UCSD-AML1 (cell line): Measurements from ENCODE around the gene KSR1.
"Not testable (repeated sequence)": the region's sequence is repeated elsewhere in the genome, so short reads cannot be mapped to it uniquely, and the experiment has no call there.

Experiments
- DNase-seq: peaks from one replicate; lab custom pipeline; 2025; ENCODE audit not compliant: unreplicated experiment; lab: John Stamatoyannopoulos, UW

The KSR1 gene

DNA sequence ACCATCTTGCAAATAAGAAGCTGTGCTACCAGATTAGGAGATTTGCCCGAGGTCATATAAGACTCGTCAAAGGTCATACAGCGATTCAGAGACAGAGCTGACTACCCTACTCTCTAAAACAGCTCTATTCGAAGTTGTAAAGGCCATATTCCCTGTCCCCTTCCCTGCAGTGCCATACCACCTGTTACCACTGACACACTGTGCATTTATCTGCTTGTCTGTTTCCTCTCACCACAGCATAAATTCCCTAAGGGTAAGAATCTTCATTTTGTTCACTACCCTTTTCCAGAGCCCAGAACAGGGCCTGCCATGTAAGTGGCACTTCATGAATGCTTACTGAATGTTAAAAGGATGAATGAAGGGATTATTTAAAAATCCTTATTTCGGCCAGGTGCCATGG, 3.4 kb upstream of the KSR1 start:
- no peak for DNase-seq

DNA sequence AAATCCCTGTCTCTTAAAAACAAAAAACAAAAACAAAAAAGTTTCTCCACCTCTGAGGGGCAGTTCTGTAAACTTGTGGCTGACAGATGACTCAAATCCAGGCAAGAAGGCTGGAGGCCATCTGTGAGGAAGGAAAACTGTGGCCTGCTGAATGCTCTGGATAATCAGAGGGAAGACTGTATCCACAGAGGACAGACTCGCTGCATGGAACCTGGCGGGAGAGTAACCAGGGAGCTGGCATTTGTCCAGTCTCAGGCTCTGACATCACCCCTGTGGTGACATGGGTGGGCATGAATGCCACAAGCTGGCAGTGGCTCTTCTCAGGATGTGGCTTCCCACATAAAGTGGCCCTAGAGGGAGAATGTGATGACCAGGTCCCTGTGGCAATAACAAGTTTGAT, 2.8 kb upstream of the KSR1 start:
- DNase-seq: peak; percentile 34

DNA sequence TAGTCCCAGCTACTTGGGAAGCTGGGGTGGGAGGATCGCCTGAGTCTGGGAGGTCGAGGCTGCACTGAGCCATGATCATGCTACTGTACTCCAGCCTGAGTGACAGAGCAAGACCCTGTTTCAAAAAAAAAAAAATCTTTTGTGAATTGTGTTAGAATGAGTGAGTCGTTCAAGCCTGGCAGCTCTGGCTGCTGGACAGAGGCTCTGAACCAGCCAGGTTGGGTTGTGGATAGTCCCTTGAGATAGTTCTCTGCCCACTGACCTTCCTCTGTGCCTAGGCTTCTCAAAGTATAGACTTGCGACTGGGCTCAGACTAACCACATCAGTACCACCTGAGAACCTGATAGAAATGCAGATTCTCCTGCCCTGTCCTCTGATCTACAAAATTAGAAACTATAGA, 2.2 kb upstream of the KSR1 start:
- DNase-seq: no peak

DNA sequence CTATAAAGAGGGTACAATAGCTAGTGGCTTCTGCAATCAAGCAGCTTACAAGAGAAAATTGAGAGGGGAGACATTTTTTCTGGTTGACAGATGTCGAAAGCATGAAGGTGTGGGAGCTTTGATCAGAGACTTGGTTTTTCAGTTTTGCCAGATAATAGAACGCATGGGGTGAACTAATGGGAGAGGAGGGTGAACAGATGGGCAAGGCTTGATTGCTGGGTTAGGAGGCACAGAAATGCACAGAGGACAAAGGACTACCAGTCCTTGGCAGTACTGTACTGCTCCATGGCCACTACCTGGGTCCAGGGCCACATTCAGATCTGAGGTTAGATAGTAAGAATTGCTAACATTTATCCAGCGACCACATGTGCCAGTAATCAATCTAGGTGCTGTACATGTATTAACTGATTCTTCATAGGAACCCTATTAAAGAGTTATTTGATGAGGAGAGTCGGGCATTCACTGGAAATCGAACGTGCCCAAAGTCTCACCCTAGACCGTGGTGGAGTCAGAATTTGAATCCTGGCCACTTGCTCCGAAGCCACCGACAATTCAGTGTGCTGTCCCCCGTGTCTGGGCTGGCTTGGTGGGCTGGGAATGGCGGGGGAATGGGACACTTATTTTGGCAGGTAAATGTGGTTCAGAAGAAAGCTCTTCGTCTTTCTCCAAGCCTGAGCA, 873 bp upstream of the KSR1 start:
- DNase-seq: no peak

DNA sequence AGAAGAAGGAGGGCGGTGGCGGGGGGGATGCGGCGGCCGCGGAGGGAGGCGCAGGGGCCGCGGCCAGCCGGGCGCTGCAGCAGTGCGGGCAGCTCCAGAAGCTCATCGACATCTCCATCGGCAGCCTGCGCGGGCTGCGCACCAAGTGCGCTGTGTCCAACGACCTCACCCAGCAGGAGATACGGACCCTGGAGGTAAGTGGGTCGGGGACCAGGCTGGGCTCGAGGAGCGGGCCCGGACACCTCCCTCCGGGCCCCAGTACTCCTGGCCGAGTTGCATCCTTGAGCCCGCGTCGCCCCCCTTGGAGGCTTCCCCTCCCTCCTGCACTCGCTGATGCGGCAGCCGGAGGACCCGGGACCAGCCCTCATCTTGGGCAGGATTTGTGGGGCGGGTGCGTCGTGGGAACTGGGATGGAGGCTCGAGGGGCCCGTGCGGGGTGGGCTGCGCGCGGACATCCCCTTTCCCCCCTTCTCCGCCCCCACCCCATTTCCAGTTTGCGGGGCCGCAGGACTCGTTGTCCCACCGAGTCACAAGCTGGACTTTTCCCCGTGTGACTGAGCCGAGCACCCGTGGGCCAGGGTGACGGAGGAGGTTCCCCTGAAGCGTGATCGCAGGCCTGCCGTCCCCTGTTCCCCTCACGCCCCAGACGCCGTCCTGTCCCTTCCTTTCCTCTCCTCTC, 572 bp downstream of the KSR1 start:
- no peak for DNase-seq

DNA sequence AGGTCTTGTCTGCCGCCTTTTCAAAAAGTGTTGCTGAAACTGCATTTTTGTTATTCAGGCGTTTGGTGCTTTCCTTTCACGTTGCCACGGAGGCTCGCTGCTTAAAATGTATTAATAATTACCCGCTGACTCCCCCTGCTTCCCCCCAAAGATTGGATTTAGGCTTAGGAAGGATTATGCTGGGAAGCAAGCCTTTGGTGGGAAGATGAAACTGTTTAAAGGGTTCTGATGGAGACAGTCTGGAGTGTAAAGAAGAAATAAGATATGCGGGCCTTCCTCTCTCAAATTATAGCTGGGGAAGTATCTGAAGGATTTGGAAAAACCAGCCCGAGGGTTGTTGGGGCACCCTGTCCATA, 1.1 kb downstream of the KSR1 start:
- DNase-seq: no peak

DNA sequence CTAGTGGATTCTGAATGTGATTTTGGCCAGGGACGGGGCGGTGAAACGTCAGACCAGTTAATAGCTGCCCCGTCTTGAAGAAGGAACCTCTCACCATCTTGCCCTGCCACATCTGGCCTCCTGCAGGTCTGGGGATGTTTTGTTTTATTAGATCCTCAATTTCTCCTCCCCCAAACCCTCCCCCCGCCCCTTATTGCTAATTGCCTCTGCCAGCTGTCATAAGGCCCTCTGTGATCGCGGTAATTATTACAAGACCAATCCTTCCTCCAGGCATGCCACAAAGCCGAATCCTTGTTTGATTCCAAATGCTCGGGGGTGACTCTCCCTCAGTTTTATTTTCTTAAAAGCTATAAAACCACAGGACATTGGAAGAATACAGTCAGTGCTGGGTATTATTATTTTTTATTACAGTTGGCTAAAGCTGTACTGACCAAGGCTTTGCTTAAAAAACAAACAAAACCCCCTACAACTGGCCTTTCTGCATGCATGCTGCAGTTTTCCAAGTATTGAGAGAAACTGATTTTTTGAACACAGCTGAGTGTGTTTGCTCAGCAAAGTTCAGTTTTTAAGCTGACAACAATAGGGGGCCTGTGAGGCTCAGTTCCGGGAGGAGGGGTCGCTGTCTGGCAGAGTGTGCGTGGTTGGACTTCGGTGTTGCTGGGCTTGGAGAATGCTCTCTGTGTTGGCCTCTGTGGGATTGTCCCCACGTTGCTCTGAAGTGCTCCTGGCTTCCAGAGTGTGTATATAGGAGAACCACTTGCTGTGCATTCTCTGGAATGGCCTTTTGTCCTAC, 1.7 kb downstream of the KSR1 start:
- peak; percentile 56 for DNase-seq

DNA sequence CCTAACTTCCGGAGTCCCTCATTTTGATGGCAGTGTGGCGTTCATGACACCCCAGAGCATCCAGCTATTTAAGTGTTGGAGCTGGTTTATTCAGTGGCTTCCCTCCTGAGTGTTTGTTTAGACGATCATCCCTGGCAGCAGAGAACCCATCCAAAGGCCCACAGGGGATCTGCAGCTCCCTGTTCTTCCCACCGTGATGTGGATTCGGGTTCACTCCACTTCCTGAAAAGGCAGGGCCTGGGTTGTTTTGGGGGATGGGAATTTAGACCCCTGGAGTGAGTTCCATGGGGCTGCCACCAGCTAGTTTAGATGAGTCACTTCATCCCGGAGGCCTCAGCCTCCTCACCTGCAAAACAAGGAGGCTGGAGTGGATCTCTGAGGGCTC, 2.3 kb downstream of the KSR1 start:
- DNase-seq: no peak

DNA sequence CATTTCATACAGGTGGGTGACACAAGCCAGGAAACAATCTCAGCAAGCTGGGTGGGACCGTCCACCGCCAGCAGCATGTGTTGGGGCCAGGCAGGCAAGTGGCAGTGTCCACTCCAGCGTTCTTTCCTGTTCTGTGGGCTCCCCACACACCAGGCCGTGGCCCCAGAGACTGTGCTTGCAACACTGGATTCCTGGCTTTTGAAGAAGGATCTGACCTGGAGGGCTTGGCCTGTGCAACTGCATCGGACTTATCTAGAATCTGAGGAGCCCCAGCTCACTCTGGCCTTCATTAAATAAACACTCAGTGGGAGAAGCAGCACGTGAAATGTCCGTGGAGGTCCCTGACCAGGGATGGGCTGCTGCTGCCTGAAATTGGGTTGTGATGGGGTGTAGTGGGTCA, 3.2 kb downstream of the KSR1 start:
- DNase-seq: no peak

DNA sequence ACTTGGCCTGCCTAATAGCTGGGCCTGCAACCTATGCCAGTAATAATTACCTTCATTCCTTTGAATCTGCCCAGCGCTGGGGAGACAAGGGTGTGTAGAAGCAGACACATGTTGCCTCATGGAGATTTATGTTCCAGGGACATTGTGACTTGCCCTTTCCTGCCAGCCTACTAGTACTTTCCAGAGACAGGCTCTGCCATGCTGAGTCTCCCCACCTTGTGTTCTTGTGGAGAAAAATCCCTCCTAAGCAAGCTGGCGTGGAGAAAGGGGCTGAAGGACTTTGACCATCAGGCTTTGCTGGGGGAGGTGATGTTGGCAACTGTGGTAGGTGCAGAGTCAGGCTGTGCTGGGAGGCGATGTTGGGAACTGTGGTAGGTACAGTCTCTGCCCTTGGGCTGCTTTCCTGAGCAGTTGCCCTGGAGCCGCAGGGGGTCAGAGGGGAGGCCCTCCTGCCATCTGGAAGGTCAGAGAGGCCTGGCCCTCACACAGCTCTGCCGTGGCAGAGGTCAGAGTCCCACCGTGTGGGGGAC, 4.0 kb downstream of the KSR1 start:
- no peak for DNase-seq

DNA sequence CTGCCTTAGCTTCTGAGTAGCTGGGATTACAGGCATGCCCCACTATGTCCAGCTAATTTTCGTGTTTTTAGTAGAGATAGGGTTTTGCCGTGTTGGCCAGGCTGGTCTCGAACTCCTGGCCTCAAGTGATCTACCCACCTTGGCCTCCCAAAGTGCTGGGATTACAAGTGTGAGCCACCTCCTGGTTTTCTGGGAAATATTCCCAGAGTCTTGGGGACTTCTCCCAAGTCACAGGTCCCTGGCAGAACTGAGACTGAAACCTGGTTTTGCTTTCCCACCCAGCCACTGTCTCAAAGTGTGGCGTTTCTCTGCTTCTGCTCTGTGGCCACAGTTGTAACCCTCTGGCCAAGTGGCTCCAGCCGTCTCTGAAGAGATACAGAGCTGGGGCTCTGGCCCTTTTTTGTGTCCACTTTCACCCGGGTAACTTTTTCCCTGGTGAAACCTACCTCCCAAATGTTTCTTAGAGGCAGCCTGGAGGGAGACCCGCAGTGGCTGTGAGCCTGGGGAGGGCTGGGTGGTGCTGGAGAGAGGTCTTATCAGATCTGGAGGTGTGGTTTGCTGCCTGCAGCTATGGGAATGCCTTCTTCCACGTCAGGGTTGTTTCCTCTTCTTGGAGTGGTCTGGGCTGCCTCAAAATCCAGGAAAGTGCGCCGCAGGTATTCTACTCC, 5.1 kb downstream of the KSR1 start:
- peak; percentile 38 for DNase-seq

DNA sequence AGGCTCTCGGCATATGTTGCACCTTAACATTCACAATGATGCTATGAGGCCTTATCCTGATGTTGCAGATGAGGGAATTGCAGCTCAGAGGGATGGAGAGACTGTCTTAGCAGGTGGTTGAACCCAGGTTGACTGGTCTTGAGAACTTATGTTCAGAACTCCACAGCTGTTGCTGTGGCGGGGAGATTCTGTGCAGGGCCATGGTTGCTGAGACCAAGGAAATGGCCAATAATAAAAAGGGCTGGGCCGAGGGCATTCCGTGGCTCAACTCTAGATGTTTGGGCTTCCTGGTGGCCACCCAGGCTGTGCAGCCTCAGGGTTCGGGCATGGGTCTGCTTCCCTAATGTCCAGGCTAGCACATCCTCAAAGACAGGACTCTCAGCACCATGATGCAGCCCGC, 5.9 kb downstream of the KSR1 start:
- no peak for DNase-seq

DNA sequence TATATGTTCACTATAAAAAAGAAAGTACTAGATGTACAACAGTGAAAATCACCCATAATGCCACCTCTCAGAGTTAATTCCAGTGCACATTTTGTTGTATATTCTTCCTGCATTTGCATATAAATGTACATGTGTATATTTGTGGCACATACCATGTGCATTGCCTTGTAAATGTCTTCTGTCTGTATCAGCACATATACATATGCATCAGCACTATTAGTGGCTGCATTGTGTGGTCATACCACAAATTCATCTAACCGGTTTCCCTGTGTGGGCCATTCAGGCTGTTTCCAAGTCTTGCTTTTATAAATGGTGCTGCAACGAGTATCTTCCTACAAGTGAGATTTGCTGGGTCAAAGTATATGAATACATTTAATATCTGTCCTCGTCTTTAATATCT, 6.5 kb downstream of the KSR1 start:
- DNase-seq: no peak

DNA sequence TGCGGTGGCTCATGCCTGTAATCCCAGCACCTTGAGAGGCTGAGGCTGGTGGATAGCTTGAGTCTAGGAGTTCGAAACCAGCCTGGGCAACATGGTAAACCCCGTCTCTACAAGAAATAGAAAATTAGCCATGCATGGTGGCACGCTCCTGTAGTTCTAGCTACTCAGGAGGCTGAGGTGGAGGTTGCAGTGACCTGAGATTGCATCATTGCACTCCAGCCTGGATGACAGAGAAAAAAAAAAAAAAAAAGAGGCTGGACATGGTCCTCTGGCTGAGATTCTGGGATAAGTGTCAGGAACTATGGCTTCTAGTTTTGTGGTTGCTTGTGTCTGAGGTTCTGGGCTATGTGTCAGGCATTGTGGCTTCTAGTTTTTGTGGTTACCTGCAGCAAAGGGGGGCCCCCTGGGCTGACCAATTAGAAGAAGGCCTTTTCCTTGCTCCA, 7.0 kb downstream of the KSR1 start:
- DNase-seq: no peak

DNA sequence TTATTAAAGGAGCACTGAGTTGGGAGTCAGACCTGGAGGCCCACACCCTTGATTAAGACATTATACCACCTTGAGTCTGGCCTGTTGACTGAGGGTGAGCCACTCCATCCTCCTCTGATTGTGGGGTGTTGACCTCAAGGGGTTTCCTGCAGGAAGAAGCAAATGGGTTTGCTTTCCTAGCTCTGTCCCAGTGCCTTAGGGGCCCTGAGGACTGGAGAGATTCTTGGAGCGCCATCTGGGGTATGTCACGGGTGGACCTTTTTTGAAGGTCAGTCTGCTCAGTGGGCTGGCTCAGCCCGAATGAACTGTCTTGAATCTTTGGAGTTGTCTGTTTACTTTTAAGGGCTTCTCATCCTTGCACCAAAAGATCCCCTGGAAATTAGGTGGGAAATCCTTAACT, 7.8 kb downstream of the KSR1 start:
- not testable (repeated sequence) for DNase-seq

DNA sequence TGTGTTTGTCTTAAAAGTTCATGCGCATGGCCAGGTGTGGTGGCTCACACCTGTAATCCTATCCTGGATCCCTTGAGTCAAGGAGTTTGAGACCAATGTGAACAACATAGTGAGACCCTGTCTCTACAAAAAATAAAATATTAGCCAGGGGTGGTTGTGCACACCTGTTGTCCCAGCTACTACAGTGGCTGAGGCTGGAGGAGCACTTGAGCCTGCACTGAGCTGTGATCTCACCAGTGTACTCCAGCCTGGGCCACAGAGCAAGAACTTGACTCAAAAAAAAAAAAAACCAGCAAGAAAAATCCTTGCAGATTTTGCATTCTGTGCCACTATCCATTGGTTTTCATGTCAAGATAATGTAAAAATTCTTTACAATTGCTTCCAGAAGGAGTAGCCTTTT, 8.2 kb downstream of the KSR1 start:
- DNase-seq: no peak

DNA sequence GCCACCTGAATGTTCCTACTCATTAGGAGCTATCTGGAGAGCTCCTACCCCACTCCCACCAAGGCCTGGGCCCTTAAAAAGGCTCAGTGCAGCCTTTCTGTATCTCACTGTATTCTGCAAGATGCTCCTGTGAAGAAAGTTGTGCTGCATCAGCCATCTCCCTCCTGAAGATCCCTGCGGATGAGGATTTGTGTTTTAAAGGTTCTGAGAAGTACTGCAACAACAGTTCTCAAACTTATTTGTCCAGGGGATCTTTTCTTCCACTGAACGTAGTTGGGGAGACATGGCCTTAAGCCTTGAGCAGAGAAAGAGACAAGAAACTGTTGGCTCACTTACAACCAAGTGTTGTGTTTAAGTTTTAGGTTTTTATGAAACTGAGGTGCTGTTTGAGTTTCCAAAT, 9.6 kb downstream of the KSR1 start:
- not testable (repeated sequence) for DNase-seq

DNA sequence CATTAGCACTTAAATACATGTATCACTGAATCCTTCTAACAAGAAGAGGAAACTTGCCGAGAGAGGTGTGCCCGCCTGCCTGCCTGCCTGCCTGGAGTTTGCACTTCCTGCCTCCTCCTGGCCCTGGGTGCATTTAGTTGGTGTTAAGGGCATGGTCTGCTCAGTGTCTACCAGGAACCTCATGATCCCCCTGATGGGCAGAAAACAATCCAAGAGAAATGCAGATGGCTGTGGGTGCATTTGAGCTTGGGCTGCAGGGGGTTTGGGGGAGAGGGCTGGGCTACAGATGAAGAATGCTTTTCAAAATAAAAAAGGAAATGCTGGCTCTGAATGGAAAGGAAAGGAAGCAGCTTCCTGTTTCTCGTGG, 10.1 kb downstream of the KSR1 start:
- DNase-seq: peak; percentile 76

DNA sequence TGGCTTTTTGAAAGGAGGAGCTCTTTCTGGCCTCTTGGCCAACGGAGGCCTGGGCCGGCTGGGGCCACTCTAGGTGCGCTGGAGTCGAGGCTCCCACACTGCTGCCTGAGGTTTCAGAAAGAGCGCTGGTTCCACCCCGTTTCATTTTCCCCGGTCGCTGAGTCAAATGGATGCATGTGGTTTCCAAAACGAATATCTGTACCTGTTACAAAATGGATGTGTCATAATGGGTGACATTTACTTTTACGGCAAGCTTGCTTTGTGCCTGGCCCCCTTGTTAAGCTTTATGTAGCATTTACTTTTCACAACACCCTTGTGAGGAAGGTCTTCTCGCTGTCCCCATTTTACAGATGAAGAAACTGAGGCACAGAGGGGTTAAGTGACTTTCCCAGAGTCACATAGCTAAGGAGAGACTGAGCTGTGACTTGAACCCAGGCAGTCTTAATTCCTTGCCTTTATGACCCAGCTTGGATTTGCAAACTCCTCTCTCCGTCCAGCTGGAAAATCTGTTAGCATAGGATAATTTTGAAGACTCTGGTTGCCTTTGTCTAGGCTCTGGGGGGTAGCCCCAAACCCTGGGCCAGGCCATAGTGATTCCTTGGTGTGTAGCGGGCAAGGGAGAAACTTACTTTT, 10.6 kb downstream of the KSR1 start:
- peak; percentile 76 for DNase-seq

DNA sequence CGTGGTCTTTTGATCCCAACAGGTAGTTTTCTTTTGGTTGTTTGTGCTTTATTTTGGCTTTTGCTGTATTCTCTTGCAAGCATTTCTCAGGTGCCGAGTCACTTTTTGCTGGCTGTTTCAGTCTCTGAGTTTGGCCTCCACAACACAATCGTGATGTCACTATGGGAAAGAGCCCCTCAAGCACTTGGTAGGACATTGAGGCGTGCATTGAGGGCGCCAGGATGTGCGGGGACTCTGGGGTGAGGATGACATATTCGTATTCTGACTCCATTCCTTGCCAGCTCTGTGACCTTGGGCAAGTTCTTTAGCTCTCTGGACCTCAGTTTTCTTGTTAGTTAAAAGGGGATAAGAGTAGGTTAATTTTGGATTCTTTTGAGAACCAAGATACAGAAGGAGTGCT, 13.0 kb downstream of the KSR1 start:
- no peak for DNase-seq
